ENCODE measurements around the gene JUN. TPM values are rescaled to one million over a fixed set of nuclear protein-coding genes. Genes with fewer than 3 reads are reported as not detected.
A peak's percentile ranks its signal among the peaks of the same experiment; 100 is the strongest.

The JUN gene
- total and polyA plus RNA-seq, 12 donors = 29.4 to 250 (median 57.7) TPM

DNA sequence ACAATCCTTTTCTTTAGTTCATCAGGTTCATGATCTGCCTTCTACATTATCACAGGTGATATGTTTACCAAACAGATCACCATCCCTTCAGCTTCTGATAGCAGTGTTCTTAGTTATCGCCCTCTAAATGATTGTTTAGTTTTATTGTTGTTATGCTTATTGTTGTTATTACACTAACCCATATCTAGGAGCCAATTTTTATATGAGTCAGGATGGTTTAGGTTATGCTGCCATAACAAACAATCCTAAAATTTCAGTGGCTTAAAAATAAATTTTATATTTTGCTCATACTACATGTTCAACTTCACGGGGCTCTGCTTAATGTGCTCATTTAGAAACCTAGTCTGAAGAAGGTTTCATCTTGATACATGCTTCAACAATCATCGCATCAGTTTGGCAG, 4.4 kb upstream of the JUN start:
- peaks cover 4 to 14% of the 10 kb centered on the region in 2 donors for H3K4me1 ChIP-seq (replicated peaks in 1 of 2)
- H3K36me3 ChIP-seq (replicated peaks in 1 of 2) = no peaks in the 10 kb centered on the region
- no peak for DNase-seq
- H3K4me3 ChIP-seq = no peak overlapping the region
- no peaks in the 10 kb centered on the region for H3K27me3 ChIP-seq
- no peaks in the 10 kb centered on the region for H3K9me3 ChIP-seq (replicated peaks in 1 of 3)
- H3K27ac ChIP-seq = no peak overlapping the region
- intact Hi-C loops (cut with DNase I) = loop anchor here in 1 of 2 donors (10.0 kb wide), 1 partner anchor 367 kb away; no protein-coding TSS in a partner anchor
- 96 to 99% (median 97%) methylated on average over 3 of the region's 3 CpGs for WGBS, 4 donors
- TF ChIP-seq POLR2A (IDR thresholded peaks at IDR 0.05) = no peak

DNA sequence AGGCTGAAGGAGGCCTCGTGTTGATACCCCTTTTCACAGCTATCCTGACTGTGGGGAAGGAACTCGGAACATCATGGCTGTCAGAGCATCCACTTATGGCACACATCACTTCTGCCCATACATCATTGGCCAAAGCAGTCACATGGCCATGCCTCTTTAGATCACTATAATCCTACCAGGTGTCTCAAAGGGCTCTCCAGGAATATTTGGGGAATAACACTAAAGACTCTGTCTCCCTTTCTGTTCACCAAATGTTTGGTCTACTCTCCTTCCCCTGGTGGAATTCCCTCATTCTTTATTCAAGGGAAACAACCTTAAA, 3.0 kb upstream of the JUN start:
- 80 to 100% (median 95%) methylated on average over 2 of the region's 2 CpGs for WGBS, 4 donors
- no peak overlapping the region for H3K4me3 ChIP-seq

DNA sequence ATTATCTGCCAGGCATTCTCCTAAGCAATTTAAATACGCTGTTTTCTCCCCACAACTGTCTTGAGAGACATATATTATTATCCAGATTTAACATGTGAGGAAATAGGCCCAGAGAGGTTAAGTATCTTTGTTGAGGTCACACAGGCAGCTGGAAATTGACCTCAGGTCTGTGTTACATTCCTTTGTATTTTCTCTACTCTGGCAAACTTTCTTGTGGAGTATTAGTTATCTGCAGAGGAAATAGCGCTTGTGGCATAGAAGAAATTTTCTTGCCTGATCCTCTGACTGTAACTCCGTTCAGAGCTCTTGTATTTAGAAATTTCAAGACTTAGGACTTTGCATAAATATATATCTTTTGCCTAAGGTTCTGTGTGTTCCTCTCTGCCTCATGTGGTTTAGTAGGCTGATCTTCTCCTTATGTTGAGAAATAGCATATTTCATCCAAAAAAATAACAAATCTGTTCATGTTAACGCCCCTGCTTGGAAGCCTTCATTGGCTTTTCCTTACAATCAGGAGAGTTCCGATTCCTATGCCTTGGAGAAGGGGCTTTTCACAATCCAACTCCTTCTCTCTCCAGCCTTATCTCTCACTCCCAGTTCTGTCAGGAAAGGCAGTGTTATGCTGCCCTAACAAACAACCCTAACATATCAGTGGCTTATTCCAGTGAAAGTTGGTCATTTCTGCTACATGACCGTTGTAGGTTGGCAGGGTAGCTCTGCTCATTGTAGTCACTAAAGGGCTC, 2.5 kb upstream of the JUN start:
- Histone ChIP-seq H3K4me3 (no peak overlapping the region), H3K36me3 (replicated peaks in 1 of 2) (peaks cover 0 to 7% of the 10 kb centered on the region in 2 donors), H3K27me3 (no peaks in the 10 kb centered on the region), H3K4me1 (replicated peaks in 1 of 2) (peaks cover 6 to 18% of the 10 kb centered on the region in 2 donors), H3K27ac (peak overlapping the region in 3 of 5 donors; percentile 99 to 100 (median 99)), H3K9me3 (replicated peaks in 1 of 3) (no peaks in the 10 kb centered on the region)
- DNase-seq = no peak
- intact Hi-C loops (cut with DNase I) = loop anchor here in 1 of 2 donors (10.0 kb wide), 1 partner anchor 368 kb away; no protein-coding TSS in a partner anchor
- TF ChIP-seq POLR2A (IDR thresholded peaks at IDR 0.05) = no peak
- TF ChIP-seq, protein P1, sequence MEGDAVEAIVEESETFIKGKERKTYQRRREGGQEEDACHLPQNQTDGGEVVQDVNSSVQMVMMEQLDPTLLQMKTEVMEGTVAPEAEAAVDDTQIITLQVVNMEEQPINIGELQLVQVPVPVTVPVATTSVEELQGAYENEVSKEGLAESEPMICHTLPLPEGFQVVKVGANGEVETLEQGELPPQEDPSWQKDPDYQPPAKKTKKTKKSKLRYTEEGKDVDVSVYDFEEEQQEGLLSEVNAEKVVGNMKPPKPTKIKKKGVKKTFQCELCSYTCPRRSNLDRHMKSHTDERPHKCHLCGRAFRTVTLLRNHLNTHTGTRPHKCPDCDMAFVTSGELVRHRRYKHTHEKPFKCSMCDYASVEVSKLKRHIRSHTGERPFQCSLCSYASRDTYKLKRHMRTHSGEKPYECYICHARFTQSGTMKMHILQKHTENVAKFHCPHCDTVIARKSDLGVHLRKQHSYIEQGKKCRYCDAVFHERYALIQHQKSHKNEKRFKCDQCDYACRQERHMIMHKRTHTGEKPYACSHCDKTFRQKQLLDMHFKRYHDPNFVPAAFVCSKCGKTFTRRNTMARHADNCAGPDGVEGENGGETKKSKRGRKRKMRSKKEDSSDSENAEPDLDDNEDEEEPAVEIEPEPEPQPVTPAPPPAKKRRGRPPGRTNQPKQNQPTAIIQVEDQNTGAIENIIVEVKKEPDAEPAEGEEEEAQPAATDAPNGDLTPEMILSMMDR (IDR thresholded peaks at IDR 0.05) = no peak
- 73 to 82% (median 76%) methylated on average over 6 of the region's 6 CpGs for WGBS, 4 donors

More for the DNA sequence above, 3.0 kb upstream of the JUN start:
- Histone ChIP-seq H3K36me3 (replicated peaks in 1 of 2) (peaks cover 0 to 7% of the 10 kb centered on the region in 2 donors), H3K9me3 (replicated peaks in 1 of 3) (no peaks in the 10 kb centered on the region), H3K27me3 (no peaks in the 10 kb centered on the region), H3K27ac (peak overlapping the region in 2 of 5 donors; percentile 99 to 100), H3K4me1 (replicated peaks in 1 of 2) (peaks cover 4 to 16% of the 10 kb centered on the region in 2 donors)
- no peak for DNase-seq
- intact Hi-C loops (cut with DNase I) = loop anchor here in 1 of 2 donors (10.0 kb wide), 1 partner anchor 368 kb away; no protein-coding TSS in a partner anchor
- TF ChIP-seq, protein P1 (IDR thresholded peaks at IDR 0.05) = no peak
- no peak for TF ChIP-seq POLR2A (IDR thresholded peaks at IDR 0.05)

DNA sequence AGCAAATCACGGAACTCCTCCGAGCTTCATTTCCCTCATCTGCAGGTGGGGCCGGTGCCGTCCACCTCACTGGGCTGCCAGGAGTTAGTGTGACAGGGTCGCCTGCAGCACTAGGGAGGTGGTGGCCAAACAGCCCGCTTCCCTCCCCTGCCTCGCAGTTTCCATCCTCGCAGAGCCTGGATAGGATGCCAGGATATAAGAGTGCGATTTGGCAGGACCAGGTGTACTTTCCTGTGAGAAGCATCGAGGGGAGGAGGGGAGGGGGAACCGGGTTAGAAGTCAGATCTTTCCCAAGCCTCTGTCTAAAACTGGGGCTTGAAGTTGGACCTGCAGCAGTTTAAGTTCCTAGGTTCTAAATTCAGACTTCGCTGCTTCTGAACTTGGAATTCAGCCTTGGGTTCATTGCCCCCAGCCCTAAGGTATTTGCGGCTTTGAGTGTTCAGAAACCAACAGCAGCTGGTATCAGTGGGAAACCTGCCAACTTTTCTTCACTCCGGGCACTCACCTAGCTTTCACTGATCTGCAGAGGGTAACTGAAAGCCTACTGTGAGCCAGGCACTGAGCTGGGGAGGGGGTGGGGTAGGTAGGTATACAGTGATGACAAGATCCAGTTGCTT, 1.7 kb upstream of the JUN start:
- DNase-seq = peak; percentile 47 to 84 (median 62)
- TF ChIP-seq POLR2A (IDR thresholded peaks at IDR 0.05) = no peak
- TF ChIP-seq, protein P1 (IDR thresholded peaks at IDR 0.05) = no peak
- intact Hi-C loops (cut with DNase I) = loop anchor here in 1 of 2 donors (10.0 kb wide), 1 partner anchor 369 kb away; no protein-coding TSS in a partner anchor
- Histone ChIP-seq H3K27me3 (no peaks in the 10 kb centered on the region), H3K4me1 (replicated peaks in 1 of 2) (peaks cover 12 to 26% of the 10 kb centered on the region in 2 donors), H3K9me3 (replicated peaks in 1 of 3) (no peaks in the 10 kb centered on the region), H3K36me3 (replicated peaks in 1 of 2) (peaks cover 0 to 7% of the 10 kb centered on the region in 2 donors), H3K27ac (peak overlapping the region; percentile 92 to 100 (median 99)), H3K4me3 (peak overlapping the region; percentile 34 to 78 (median 53))
- 0 to 2% (median 1%) methylated on average over 3 to 14 of the region's 14 CpGs for WGBS, 4 donors

Measured in adrenal gland (tissue), 12 donors.